Lower leg skin (tissue), 4 donors: ENCODE data around the gene OR7G3. TPM values are rescaled to one million over a fixed set of nuclear protein-coding genes. Genes with fewer than 3 reads are reported as not detected.

Experiments used
- DNase-seq, 2 donors: peaks; one replicate each; pipeline ENCODE4 v3.0.0-alpha.2; 2019; ENCODE audit warnings: low spot score in 2 of 2
- H3K4me3 ChIP-seq: fragments of 200-600 bp; sonication (generic); 2 replicates; pipeline ENCODE4 v1.5.1; 2017; ENCODE audit warnings: mild to moderate bottlenecking, low read depth; ENCODE audit not compliant: poor library complexity, severe bottlenecking
- POLR2A ChIP-seq, 2 donors: fragments of 450-650 bp; IDR thresholded peaks; one replicate each; pipeline ENCODE4 v1.6.1; 2016 to 2017; ENCODE audit warnings: antibody characterized with exemption in 2 of 2, mild to moderate bottlenecking in 1 of 2, moderate library complexity in 1 of 2
- WGBS, 2 donors: methylation state at CpG; one replicate each; pipeline ENCODE4 v1.1.5; 2018; 5-methylcytosine and 5-hydroxymethylcytosine counted together
- intact Hi-C: fragments of 100-400 bp; cut with DNase I; formaldehyde crosslinking; loops from one replicate; pipeline ENCODE4 v1.15.0; 2023; ENCODE audit warnings: low total_unique reads
- total RNA-seq, 4 donors: library from RNA; depleted of rRNA; stranded (reverse); fragments of >200 nt; gene quantifications; one replicate each; pipeline ENCODE4 v1.1.0, GENCODE V29; 2016
- TF ChIP-seq, protein P1 (sequence below), 3 donors: fragments of 450-650 bp; IDR thresholded peaks; one replicate each; pipeline ENCODE4 v1.5.1; 2016; ENCODE audit warnings: antibody characterized with exemption in 3 of 3, mild to moderate bottlenecking in 3 of 3, moderate library complexity in 2 of 3

The OR7G3 gene
- not detected for total RNA-seq

DNA sequence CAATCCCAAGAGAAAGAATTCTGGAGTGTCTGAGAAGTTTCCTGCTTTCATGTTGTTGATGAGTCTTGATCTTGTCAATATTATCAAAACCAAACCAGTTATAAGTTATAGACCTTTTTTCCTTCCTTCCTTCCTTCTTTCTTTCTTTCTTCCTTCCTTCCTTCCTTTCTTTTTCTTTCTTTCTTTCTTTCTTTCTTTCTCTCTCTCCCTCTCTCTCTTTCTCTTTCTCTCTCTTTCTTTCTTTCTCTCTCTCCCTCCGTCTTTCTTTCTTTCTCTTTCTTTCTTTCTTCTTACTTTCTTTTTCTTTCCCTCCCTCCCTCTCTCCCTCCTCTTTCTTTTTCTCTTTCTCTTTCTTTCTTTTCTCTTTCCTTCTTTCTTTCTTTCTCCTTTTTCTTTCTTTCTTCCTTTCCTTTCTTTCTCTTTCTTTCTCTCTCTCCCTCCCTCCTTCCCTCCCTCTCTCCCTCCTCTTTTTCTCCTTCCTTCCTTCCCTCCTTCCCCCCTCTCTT is at the start of gene OR7G3:
OR7G3 (minus strand) TSS at position 51 of the 506 bp plus-strand sequence; CDS start at position 51, 0 bp downstream.
- TF ChIP-seq, protein P1, sequence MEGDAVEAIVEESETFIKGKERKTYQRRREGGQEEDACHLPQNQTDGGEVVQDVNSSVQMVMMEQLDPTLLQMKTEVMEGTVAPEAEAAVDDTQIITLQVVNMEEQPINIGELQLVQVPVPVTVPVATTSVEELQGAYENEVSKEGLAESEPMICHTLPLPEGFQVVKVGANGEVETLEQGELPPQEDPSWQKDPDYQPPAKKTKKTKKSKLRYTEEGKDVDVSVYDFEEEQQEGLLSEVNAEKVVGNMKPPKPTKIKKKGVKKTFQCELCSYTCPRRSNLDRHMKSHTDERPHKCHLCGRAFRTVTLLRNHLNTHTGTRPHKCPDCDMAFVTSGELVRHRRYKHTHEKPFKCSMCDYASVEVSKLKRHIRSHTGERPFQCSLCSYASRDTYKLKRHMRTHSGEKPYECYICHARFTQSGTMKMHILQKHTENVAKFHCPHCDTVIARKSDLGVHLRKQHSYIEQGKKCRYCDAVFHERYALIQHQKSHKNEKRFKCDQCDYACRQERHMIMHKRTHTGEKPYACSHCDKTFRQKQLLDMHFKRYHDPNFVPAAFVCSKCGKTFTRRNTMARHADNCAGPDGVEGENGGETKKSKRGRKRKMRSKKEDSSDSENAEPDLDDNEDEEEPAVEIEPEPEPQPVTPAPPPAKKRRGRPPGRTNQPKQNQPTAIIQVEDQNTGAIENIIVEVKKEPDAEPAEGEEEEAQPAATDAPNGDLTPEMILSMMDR (IDR thresholded peaks at IDR 0.05): no peak
- no peak for TF ChIP-seq POLR2A (IDR thresholded peaks at IDR 0.05)
- no peak within 1 kb of the TSS for H3K4me3 ChIP-seq
- intact Hi-C loops: loop anchor here (5.0 kb wide), 1 partner anchor 860 kb away; no protein-coding TSS in a partner anchor
- 86% methylated on average over 1 of the region's 1 CpG; no CpG with 5 or more reads in 1 of the 2 donors for WGBS, 2 donors
- no peak for DNase-seq

- 92 to 96% methylated on average over 5 of the region's 5 CpGs for WGBS, 2 donors
- no peak for DNase-seq
- H3K4me3 ChIP-seq: no peak overlapping the region
- TF ChIP-seq, protein P1 (IDR thresholded peaks at IDR 0.05): no peak
- TF ChIP-seq POLR2A (IDR thresholded peaks at IDR 0.05): no peak
- intact Hi-C loops: no loop called here
These were observed 48.6 kb upstream of the OR7G3 start for GRCh38 chr19:9175326-9175725.

DNA sequence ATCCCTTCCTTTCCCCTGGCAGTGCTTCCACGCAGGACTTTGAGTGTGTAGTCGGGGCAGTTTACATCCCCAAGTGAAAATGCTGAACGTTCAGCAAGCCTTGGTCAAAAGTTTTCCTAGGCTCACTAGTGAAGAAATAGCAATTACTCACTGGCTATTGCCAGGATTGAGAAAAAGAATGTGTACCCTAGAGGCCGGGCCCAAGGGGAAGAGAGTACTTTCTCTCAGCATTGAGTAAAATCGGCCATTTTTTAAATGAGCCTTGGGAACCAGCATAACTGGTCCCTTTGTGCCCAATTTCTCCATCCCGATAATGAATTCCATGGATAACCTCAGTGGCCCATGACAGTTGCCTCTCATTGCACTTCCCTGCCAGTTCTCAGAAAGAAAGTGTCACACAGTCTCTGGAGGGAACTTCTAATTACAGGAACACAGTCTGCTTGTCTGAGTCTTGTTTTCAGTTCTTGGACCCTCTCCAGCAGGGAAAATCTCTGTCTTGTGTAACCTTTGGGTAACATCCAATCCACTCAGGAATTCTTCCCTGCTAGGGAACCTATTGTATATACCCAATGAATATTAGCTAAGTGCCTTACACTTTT is 44.7 kb upstream of the OR7G3 start:
- TF ChIP-seq, protein P1 (IDR thresholded peaks at IDR 0.05): no peak
- TF ChIP-seq POLR2A (IDR thresholded peaks at IDR 0.05): no peak
- 65 to 77% methylated on average over 6 of the region's 6 CpGs for WGBS, 2 donors
- H3K4me3 ChIP-seq: no peak overlapping the region
- peak in 1 of 2 donors; percentile 37 for DNase-seq
- intact Hi-C loops: no loop called here

DNA sequence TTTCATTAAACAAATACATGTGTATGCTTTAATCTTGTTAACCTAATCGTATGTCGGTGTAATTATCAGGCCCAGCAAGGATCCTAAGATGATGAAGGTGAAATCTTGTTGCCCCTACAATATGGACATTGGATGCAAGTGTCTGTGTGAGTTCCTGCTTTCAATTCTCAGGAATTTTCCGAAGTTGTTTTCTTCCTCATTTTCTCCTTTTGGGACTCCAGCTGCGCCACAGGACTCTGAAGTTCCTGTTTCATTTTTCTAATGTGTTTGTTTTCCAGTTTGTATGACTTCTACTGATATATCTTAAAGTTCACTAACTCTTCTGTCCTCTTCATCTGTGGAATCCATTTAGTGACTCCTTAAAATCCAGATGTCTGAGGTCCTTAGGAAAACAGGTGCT is 40.1 kb upstream of the OR7G3 start:
- H3K4me3 ChIP-seq: no peak overlapping the region
- WGBS, 2 donors: 89 to 91% methylated on average over 4 of the region's 4 CpGs
- DNase-seq: no peak
- intact Hi-C loops: no loop called here
- no peak for TF ChIP-seq POLR2A (IDR thresholded peaks at IDR 0.05)
- TF ChIP-seq, protein P1 (IDR thresholded peaks at IDR 0.05): no peak

GRCh38 chr19:9165261-9165660 is 38.5 kb upstream of the OR7G3 start:
- WGBS, 2 donors: 88 to 96% methylated on average over 3 of the region's 3 CpGs
- TF ChIP-seq POLR2A (IDR thresholded peaks at IDR 0.05): no peak
- TF ChIP-seq, protein P1 (IDR thresholded peaks at IDR 0.05): no peak
- no peak for DNase-seq
- no peak overlapping the region for H3K4me3 ChIP-seq
- intact Hi-C loops: no loop called here

DNA sequence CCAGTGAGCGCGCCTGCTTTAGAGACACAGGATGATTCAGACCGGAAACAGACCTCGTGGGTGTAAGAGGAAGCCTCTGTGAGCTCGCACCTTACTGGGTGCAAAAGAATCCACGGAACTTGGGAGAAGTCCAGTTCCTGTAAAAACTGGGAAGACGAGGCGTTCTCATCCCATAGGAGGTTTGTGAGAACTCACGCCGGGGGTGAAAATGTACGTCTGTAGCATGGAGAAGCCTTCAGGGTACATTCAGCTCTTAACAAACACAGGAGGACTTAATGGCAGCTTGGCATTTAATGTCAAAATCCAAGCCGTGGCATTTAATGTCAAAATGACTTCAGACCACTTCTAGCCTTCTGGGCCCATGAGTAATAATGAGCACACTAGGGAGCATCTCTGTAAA is 34.7 kb upstream of the OR7G3 start:
- TF ChIP-seq POLR2A (IDR thresholded peaks at IDR 0.05): no peak
- TF ChIP-seq, protein P1 (IDR thresholded peaks at IDR 0.05): no peak
- DNase-seq: no peak
- WGBS, 2 donors: 98 to 99% methylated on average over 12 of the region's 12 CpGs
- no peak overlapping the region for H3K4me3 ChIP-seq
- intact Hi-C loops: no loop called here
